Liver (tissue), 3 donors: Measurements from ENCODE around the gene TDRD5.

Experiments
- ATF3 ChIP-seq: IDR thresholded peaks from 2 replicates; pipeline ENCODE4 v1.6.1; 2016; ENCODE audit warnings: antibody characterized with exemption
- CTCF ChIP-seq: fragments of 150-350 bp; IDR thresholded peaks from 2 replicates; pipeline ENCODE4 v1.5.1; 2017; ENCODE audit warnings: improper control_type of control experiment, low read depth, low read length; ENCODE audit not compliant: missing input control
- FOXA1 ChIP-seq: IDR thresholded peaks from 2 replicates; pipeline ENCODE4 v1.6.1; 2016; ENCODE audit warnings: antibody characterized with exemption
- RAD21 ChIP-seq, 2 donors: IDR thresholded peaks; 2 replicates each; pipeline ENCODE4 v1.6.1; 2016; ENCODE audit warnings: antibody characterized with exemption in 2 of 2, mild to moderate bottlenecking in 2 of 2
- donor health status: healthy.
- donor health status: healthy.

DNA sequence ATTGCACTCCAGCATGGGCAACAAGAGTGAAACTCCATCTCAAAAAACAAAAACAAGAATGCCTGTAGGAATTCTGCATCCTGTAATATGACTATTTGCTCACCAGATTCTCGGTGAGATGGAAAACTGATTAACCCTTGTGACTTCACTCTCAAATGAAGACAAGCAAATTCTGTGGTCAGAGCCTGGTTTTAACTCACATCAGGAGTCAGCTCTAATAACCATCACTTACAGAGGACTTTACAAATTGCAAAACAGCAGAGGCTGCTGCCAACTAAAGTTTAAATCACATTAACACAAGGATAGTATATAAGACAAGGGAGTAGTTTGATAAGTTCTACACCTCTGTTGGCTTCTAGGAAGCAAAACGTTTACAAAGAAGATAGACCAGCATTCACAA is 115.8 kb downstream of the TDRD5 start:
- no peak for TF ChIP-seq CTCF
- no peak for TF ChIP-seq RAD21 (IDR thresholded peaks at IDR 0.05)
- no peak for TF ChIP-seq ATF3
- TF ChIP-seq FOXA1 = no peak
